HG02623 (cell line): ENCODE results near the gene ASXL3.

Experiments used
- ATAC-seq: cut with Tn5 transposase; IDR thresholded peaks from one replicate; pipeline ENCODE4 v1.9.1; 2021; ENCODE audit warnings: moderate library complexity; ENCODE audit not compliant: unreplicated experiment

The ASXL3 gene

DNA sequence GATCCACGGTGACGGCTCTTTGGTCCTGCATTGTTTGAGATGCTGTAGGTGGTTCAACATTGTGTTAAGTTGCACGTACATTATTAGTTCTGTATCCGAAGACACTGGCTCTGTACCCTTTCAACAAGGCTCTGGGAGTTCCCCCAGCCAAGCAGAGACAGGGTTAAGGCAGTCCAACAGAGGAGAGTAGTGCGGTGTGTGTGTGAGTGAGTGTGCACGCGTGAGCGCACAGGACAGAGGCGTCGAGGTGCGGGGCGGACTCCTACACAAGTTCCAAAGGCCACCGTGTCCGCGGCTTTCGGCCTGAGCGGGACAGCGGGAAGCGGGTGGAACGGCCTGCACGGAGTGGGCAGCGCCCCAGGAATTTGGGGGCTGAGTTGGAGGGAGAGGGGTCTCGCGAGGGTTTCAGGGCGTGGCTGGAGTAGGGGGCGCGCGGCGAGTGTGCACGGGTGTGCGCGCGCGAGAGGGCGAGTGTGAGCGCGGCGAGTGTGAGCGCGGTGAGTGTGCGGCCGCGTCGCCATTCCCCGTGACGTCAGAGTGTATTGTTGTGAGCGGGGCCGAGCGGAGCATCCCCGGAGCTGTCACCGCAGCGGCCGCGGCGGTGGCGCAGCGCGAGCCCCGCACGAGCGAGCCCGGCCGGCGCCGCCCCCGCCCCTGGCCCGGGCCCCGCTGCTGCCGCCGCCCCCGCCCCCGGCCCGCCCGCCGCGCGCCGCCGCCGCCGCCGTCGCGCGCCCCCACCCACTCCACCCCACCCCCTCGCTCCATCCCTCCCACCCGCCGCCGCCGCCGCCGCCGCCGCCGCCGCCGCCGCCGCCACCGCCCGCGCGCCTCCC, at the start of gene ASXL3:
Gene ASXL3 (plus strand): TSS at position 535 of the 833 bp plus-strand sequence. CDS start 413 bp downstream, outside the sequence.
- no peak for ATAC-seq

DNA sequence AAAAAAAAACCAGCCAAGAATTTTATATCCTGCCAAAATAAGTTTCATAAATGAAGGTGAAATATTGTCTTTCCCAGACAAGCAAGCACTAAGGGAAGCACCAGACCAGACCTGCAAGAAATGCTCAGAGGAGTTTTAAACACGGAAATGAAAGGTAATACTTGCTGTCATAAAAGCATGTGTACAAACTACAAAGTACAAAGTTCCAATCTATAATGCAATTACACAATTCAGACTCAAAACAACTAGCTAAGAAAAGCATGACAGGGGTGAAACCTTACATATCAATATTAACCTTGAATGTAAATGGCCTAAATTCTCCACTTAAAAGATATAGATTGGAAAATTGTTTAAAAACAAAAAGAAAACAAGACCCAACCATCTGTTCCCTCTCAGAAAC, 45.0 kb upstream of the ASXL3 start:
- no peak for ATAC-seq

DNA sequence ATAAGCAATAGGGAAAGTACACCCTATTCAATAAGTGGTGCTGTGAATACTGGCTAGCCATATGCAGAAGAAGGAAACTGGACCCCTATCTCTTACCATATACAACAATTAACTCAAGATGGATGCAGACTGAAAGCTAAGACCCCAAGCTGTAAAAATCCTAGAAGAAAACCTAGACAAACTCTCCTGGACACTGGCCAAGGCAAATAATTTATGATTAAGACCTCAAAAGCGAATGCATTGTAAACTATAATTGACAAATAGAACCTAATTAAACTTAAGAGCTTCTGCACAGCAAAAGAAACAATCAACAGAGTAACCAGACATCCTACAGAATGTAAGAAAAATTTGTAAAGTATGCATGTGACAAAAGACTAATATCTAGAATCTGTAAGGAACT, 41.1 kb upstream of the ASXL3 start:
- no peak for ATAC-seq

DNA sequence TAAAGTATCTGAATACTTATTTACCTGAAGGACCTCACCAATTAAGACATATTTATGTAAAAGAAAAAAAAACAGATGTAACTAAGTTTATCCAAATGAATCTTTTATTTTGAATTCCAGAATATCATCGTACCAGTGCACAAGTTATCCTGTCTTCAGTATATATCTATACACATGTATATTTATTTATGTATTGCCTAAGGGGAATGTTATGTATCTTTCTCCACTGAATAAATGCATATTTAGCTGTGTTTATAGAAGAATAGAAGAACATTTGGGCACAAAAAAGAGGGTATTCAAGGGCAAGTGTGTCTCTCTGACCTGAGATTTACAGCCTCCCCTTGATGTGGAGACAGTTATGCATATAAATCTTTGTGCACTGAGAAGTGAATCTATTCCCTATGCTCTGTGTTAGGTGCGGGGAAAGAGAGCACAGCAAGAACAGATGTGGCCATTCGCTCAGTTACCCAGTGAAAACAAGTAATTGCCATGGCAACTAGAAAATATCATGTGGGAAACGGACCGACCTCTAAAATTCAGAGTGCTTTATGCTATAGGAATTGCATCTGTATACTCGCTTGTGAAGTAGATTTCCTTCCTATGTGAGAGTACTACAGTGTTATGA, 39.5 kb upstream of the ASXL3 start:
- ATAC-seq: no peak

DNA sequence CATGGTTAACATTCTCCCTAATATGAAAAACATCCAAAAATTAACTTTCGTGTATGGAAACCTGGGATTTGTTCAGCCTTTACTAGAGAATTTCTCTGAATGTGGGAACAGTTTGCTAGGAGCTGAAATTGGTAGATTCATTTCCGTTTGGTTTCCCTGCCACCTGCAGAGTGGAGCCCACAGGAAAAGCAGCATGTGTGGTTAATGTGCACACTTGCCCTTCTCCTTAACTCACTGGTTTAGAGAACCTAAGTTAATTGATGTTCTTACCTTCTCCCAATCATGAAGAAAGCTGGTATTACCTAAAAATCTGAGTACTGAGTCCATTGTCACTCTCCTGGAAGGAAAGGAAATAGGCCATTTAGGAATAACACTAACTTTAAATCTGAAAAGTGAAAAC, 37.6 kb upstream of the ASXL3 start:
- no peak for ATAC-seq

DNA sequence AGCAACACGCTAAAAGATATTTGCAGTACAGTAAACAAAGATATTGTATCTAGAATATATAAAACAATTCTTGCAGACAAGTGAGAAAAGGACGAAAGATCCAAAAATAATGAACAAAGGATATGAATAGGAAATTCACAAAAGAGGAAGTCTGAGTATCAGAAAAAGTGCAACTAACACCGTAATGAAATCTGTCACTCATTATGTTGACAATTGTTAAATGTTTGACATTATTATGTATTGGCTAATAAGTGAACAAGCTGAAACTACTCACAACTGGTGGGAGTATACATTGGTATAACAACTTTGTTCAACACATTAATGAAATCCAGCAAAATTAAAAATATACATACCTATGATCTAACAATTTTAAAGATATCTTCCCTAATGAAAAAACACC, 36.7 kb upstream of the ASXL3 start:
- ATAC-seq: no peak

DNA sequence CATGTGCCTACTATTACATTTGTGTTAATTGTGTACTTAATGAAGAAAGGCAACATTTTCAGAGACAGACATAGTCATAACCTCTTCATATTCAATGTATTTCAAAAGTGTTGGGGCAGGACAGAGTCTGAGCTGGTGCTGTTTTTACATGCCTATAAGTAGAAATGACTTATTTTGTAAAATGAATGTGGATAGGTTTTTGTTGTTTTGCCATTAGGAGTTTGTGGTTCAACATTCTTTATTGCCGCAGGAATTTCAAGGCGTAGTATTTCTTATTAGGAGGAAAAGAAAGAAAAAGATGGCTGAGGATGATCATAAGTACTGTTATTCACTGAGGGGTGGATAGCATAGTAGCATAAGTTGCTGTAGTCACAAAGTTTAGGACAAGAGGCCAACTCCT, 21.2 kb upstream of the ASXL3 start:
- no peak for ATAC-seq

DNA sequence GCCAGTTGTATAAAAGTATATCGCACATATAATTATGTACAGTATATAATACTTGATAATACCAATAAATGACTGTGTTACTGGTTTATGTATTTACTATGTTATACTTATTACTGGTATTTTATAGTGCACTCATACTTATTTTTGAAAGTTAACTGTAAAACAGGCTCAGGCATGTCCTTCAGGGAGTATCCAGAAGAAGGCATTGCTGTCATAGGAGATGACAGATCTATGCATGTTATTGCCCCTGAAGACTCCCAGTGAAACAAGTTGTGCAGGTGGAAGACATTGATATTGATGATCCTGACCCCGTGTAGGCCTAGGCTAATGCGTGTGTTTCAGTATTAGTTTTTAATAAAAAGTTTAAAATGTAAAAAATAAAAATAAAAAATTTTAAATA, 20.3 kb upstream of the ASXL3 start:
- ATAC-seq: no peak

DNA sequence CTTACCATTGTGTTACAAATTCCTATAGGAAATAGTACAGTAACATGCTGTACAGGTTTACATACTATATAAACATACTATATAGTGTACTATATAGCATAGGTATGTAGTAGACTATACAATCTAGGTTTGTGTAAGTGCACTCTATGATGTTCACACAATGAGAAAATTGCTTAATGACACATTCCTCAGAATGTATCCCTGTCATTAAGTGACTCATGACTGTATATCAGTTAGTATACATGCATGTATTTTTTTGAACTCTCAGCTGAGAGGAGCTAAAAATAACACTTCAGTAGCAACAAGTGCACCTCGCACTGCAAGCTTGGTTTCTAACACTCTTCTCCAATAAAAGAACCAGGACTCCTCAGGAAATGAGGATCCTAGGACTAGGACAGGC, 19.5 kb upstream of the ASXL3 start:
- ATAC-seq: no peak

DNA sequence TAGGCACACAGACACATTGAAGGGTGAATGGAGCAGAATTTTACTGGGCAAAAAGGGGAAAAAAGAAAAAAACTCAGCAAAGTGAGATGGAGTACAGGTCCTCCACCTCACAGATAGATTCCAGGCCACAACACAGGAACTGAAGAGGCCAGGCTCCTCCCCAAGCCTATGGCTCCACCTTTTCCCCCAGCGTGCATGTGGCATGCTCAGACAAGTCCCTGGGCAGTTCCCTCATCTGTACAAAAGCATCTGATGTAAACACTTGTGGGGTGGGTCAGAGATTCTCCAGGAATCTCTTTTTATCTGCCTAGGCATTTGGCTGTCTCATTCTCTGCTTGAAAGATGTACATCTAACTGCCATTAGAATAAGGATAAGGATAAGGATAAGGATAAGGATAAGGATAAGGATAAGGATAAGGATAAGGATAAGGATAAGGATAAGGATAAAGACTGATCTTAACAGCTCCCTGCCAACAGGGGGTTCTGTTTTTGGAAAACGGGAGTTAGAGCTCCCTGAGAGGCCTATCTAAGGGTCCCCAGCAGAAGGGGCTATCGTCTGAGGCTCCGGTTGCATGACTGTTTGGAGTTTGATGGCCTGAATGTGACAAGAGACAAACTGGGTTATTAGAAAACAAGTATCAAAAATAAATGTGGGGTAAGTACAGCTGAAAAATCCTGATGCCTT, 17.2 kb upstream of the ASXL3 start:
- peak; percentile 84 for ATAC-seq

DNA sequence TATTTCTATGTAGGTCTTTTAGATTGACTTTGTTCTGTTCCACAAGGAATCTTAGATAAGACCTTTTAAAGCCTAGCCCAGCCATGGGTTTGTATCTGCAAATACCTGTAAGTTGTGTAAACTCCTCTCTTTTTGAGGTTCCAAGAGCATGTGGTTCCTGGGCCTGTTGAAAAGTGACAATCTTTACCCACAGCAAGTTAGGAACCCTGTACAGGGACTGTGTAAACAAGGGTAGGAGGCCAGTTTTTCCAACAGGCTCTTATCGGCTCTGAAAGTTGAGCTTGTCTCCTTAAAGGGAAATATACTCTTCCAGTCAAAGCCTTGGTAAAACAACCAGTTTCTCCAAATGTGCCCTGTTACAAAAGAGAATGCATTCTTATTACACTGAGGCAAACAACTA, 15.3 kb upstream of the ASXL3 start:
- no peak for ATAC-seq

DNA sequence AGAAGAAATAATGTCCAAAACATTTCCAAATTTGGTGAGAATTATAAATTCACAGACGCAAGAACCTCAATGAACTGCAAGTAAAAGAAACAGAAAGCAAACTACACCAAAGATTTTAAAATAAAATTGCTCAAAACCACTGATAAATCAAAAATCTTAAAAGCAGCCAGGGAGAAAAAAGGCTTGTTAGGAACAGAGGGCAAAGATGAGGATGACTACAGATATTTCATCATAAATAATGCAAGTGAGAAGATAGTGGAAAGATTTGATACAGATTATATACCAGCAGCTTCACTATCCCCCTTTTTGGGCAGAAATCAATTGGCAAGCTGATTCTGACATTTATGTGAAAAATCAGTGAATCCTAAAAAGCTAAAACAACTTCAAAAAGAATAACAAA, 10.3 kb upstream of the ASXL3 start:
- ATAC-seq: no peak

DNA sequence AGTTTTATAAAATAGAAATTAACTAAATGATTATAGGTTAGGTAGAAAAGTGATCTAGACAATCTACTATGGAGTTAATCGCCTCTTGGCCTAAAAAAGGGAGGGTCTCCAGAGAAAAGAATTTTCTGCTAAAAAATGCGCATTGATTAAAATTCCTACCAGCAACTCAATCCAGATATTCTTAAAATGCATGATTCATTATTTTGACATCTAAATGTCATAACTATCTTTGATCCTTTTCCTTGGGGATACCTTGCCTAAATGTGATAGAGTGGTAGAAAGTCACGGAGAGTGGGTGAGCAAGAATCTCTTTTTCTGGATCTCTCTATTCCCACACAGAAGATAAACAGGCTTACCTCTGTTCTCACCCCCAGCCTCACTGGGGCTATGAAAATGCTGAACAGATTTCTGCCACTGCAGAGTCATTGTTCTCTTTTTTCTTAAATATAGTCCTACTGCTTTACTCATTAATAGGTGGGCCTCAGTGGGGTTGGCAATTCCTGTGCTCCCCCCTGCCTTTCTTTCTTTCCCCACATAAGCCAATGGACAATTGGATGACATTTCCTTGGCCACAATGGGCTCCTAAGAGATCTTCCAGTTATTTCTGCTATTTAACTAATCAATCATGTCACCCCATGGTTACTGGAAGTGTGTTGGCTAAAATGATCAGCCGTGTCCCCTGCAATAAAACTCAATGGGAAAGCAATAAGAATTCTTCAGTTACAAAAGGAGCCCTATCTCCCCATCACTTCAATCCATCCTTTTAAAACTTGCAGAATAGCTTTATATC, 5.8 kb upstream of the ASXL3 start:
- ATAC-seq: no peak

DNA sequence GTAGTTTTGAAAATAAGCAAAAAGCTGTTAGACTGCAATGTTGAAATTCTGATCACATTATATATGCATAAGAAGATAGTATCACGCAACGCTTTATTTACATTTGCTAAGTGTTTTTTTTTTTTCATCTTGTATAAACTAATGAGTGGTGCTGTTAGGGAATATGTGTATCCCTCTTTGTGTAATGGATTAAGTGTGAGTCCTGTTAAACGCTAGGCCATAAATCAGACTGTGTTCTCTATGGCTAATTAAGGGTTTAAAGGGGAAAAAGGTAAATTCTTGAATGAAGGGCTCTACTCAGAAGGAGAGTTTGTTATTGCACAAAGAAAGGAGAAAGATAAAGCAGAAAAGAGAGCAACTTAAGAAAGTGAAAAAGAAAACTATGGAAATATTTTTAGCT, 4.8 kb upstream of the ASXL3 start:
- no peak for ATAC-seq

DNA sequence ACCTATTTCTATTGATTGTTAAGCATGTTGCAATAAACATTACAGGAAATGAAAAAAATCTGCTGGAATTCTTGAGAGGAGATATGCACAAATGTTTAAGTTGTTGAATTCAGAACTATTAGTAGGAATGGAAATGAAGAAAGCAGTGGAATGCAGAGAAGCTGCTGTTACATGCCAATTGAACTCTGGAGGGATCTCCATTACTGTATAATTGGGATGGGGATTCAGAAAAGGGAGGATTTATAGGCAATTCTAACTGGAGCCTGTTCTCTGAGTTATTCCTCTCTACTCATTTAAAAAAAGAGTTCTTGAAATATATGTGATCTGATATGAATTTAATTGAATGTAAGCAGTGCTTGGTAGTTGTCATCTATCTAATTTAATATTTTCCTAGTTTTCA, 2.6 kb upstream of the ASXL3 start:
- ATAC-seq: no peak

DNA sequence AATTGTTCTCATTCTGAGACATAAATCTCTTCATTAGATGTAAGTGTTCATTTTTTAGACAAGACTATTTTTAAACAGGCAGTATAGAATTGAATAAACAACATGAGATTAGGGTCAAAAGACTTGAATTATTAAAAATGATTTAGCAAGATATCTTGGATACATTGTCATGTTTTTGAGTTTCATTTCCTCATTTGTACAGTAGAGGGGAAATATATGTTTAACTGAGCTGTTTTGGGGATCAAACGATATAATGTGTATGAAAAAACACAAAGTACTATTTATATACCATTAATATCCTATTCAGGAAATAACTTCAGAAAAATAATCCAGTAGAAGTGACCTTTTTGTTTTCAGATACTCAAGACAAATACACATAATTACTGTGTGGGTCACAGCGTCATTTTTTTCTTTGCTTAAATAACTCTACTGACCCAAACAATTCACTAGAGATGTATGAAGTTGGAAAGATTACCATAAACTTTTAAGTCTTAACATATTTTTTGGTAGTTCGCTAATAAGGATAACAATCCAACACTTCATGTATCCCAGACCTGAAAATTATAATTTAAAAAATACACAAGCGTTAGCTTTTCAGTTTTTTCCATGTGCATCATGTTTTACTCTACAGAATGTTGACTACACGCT, 896 bp upstream of the ASXL3 start:
- ATAC-seq: no peak

DNA sequence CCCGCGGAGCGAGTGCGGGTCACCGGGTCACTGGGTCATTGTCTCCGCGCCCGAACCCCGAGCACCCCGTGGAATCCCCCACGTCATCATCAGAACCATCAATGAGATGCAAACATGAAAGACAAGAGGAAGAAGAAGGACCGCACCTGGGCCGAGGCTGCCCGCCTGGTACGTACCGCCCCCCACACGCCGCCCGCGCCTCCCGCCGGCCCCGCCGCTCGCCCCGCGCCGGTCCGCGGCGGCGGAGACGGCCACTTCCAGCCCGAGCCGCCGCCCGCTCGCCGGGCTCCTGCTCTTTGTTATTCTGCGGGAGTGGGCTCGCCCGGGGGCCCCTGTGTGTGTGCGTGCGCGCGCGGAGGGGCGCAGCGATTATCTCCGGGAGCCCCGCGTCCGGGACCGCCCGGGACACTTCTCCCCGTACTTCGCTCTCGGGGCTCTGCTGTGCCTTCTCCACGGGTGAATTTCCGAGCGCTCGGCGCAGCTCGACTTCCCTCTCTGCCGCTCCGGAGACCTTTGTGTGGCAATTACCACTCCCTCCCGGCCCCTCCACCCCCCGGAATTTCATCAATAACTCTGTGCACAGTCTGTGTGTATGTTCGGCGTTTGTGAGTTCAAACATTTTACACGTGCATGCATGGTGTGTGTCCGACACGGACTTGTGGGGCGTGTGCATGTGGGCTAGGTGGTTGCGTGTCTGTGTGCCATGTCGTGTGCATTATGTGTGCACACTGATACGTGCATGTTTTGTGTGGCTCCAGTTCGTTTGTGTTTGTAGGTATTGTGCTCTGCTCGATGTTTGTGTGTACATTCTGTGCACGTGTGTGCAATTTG, 714 bp downstream of the ASXL3 start:
- no peak for ATAC-seq

DNA sequence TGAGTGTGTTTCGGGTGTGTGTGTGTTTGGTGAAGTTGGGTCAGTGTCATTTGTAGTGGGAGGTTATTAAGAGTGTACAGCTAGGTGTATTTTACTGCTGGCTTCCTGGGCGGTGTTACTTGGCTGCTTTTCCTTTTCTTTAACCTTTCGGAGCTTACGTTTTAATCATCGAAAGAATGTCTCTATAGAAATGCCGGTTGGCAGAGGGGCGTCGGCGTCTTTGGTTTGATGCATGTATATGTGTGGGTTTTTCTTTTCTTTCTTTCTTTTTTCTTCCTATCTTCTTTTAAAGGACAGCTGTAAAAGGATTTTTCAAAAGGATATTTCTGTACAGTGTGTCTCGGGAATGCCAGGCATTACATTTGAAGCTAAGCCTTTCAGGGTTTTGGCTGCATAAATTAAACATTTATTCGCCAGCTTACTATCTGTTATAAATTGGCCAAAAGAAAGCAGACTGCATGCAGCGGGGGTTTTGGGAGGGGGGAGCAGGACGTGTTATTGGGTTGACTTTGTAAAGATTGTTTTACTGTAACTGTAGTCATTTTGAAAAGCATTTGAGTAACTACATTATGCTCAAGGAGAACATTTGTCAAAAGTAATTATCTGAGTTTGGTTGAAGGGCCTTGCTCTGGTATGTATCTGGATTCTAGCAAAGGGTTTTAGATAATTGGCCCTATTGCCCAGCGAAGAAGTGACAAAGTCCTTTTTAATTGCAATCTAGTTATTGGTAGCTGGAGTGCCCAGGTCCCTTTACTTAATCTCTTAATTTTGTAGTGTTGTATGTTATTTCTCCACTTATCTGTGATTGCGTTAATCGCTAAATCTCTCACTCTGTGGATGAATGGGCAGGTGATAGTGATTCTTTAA, 1.6 kb downstream of the ASXL3 start:
- no peak for ATAC-seq

DNA sequence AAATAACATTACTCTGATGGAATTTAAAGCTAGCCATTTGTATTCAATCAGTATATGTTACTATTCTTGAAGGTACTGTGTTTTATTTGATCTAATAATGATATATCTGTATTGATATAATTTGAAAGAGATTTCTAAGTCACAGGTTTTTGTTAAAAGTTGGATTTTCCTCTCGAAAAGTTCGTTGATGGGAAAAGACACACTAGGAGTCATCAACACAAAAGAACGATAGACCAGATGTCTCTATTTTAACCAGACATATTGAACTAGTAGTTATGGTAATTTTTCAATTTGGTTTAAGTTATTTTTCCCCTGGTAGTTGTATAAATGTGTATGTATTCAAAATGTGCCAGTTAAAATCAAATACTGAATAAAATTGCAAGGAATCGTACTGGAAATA, 2.5 kb downstream of the ASXL3 start:
- ATAC-seq: no peak
